ENCODE measurements around the gene LMAN2L.
A peak's percentile ranks its signal among the peaks of the same experiment; 100 is the strongest.

LMAN2L gene

DNA sequence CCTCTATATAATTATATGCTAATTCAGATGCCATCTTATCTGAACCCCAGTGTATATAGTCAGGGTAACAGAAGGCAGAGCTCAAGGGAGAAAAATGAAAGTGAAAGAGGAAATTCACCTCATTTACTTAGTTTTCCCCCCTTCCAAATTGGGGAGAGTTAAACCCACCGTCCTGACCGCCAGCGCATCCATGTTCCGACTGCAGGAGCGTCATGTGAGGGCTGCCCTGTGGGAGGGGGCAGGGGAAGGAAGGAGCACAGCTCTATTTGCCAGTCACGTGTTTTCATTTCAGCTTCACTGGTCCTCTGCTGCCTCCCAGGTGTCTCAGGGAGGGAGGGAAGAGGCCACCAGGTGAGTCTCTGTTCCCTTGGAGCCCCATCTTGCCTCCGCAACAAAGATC lies 34.1 kb upstream of the LMAN2L start:
- in situ Hi-C loops (cut with MboI; ENCODE audit: low pct_unique_long_range_greater_than_20kb, low sequenced_read_pairs, unreplicated experiment) = no loop called here
- no peak for DNase-seq (ENCODE audit: low spot score)

DNA sequence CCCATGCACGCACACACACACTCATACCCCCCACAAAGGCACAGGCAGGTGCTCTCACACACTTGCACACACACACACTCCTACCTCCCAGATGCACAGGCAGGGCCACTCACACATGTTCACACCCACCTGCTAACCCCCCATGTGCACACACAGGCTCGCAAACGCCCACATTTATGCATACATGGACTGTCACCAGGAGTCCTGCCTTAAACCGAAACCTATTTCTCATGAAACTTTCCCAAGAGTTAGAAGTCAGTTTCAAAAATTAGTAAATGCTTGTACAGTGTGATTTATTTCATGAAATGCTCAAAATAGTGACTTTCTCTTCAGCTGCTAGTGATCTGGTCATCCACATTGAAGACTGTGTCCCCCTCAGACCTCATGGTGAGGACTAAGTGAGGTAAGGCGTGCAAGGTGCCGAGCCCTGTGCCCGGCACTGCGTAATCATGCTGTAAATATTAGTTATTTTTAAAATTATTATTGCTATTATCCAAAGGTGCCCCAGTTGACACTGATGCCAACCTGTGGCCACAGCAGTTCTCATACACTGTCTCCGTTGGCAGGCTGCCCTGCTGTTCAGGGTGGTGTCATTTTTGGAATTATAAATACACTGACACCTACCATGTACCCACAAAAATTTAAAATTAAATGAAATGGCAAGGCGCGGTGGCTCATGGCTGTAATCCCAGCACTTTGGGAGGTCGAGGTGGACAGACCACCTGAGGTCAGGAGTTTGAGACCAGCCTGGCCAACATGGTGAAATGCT lies 33.2 kb upstream of the LMAN2L start:
- DNase-seq (ENCODE audit: low spot score) = peak; percentile 57
- in situ Hi-C loops (cut with MboI; ENCODE audit: low pct_unique_long_range_greater_than_20kb, low sequenced_read_pairs, unreplicated experiment) = no loop called here
- no peak for TF ChIP-seq CTCF (IDR thresholded peaks at IDR 0.05; ENCODE audit: extremely low read depth, insufficient read depth, missing control alignments)

More for the DNA sequence above, 34.1 kb upstream of the LMAN2L start:
- no peak for TF ChIP-seq CTCF (IDR thresholded peaks at IDR 0.05; ENCODE audit: extremely low read depth, insufficient read depth, missing control alignments)

DNA sequence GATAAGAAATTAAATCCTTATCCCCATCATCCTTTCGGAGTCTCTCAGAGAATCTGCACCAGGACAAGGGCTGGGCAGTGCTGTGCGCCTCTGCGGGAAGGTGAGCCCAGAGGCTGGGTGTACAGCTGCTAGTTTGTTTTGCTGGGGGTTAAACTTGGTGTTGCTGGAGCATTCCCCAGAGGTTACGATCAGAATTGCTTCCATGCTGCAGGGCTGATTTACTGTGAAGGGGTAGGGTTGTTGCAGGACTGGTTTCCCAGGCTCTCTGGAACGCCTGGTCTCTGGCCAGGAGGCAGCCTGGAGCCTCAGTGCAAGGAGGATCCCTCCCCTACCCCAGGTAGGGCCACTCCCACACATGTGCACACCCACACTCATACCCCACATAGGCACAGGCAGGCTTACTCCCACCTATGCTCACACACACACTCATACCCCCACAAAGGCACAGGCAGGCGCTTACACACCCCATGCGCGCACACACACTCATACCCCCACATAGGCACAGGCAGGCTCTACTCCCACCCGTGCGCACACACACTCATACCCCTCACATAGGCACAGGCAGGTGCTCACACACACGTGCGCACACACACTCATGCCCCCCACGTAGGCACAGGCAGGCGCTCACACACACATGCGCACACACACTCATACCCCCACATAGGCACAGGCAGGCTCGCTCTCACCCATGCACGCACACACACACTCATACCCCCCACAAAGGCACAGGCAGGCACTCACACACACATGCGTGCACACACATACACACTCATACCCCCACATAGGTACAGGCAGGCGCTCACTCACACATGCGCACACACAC lies 32.1 kb upstream of the LMAN2L start:
- no peak for TF ChIP-seq CTCF (IDR thresholded peaks at IDR 0.05; ENCODE audit: extremely low read depth, insufficient read depth, missing control alignments)
- in situ Hi-C loops (cut with MboI; ENCODE audit: low pct_unique_long_range_greater_than_20kb, low sequenced_read_pairs, unreplicated experiment) = no loop called here

DNA sequence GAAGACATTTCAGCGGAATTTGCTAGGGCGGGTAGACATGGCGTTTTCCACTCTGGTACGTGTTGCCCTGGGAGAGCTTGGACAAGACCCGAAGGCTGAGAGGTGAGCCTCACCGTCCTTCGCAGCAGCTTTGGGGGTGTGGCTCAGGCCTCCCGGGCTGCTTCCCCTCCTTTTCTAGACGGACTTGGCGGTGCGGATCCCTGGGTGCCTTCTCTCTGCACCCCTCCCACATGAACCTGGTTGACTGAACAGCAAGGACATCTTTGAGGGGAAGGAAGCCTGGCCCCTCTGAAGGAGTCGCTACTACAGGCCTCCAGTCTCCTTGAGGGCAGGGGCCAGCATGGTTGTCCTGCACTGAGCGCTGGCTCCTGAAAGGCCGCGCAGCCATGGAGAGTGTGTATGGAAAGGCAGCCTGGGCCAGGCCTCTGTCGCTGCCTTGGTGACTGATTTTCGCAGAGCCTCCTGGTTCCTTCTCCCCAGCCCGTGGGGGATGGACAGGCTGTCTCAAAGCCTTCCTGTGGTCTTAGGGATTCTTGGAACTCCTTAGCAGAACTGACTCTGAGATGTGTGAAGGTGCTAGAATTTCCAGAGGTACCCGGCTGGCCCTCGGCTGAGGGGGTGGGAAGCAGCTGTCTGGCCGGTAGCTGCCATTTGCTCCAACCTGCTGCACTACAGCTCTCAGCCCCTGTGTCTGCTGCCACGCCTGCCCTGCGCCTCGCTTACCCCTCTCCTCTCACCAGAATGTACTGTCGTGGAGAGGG lies 30.8 kb upstream of the LMAN2L start:
- no peak for TF ChIP-seq CTCF (IDR thresholded peaks at IDR 0.05; ENCODE audit: extremely low read depth, insufficient read depth, missing control alignments)
- in situ Hi-C loops (cut with MboI; ENCODE audit: low pct_unique_long_range_greater_than_20kb, low sequenced_read_pairs, unreplicated experiment) = no loop called here
- no peak for DNase-seq (ENCODE audit: low spot score)

More for the DNA sequence above, 32.1 kb upstream of the LMAN2L start:
- no peak for DNase-seq (ENCODE audit: low spot score)

DNA sequence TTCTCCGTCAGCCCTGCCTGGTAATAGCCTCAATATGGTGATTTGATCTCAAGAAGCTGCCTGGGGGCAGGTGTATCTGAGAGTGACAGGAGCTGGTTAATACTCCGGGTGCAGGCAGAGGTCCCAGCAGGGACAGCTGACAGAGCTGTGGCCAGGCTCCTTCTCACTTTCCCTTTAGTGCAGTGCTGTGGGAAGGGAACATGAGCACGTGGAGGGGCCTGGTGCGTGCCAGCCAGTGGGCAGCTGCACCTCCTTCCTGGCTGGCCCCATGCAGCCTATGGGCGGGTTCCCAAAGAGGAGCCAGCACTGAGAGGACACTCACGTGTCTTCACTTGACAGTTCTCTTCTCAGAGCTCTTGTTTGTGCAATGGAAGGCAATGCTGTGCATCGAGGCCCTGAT lies 29.9 kb upstream of the LMAN2L start:
- in situ Hi-C loops (cut with MboI; ENCODE audit: low pct_unique_long_range_greater_than_20kb, low sequenced_read_pairs, unreplicated experiment) = no loop called here
- TF ChIP-seq CTCF (IDR thresholded peaks at IDR 0.05; ENCODE audit: extremely low read depth, insufficient read depth, missing control alignments) = no peak
- DNase-seq (ENCODE audit: low spot score) = no peak

GRCh38 chr2:96768083-96768561 lies 28.3 kb upstream of the LMAN2L start:
- in situ Hi-C loops (cut with MboI; ENCODE audit: low pct_unique_long_range_greater_than_20kb, low sequenced_read_pairs, unreplicated experiment) = no loop called here
- TF ChIP-seq CTCF (IDR thresholded peaks at IDR 0.05; ENCODE audit: extremely low read depth, insufficient read depth, missing control alignments) = no peak
- no peak for DNase-seq (ENCODE audit: low spot score)

All from GM13977 (cell line).